HepG2 (cell line): ENCODE results near the gene NDNF. TPM values are rescaled to one million over a fixed set of nuclear protein-coding genes. Genes with fewer than 3 reads are reported as not detected.
A peak's percentile ranks its signal among the peaks of the same experiment; 100 is the strongest.

Source experiments
- ATAC-seq: fragments of 200-7000 bp; cut with Tn5 transposase; 3 replicates; pipeline ENCODE4 v1.9.1; 2020; ENCODE audit warnings: mild to moderate bottlenecking, moderate library complexity
- BruUV-seq: library from RNA; stranded (reverse); fragments of 400-500 nt; replicated peaks from 2 replicates; lab custom pipeline; 2021; lab: Mats Ljungman, UMichigan
- CTCF ChIA-PET: fragments of 300-600 bp; formaldehyde crosslinking; extraction: SDS; loops from one replicate; lab custom pipeline; 2021; ENCODE audit warnings: low total read pairs, inconsistent platforms, low intra/inter-chr PET ratio; lab: Yijun Ruan, JAX
- POLR2A ChIA-PET: fragments of 350-600 bp; sonication (Branson Sonifier 250); formaldehyde crosslinking; loops from one replicate; lab custom pipeline; 2020; ENCODE audit warnings: antibody characterized with exemption, inconsistent platforms; lab: Yijun Ruan, JAX
- DNase-seq: peaks from one replicate; pipeline ENCODE4 v3.0.0-alpha.2; 2015; ENCODE audit warnings: low spot score
- FAIRE-seq: peaks from 3 replicates; lab custom pipeline; 2011; peaks lifted over from hg19 to GRCh38; lab: Jason Lieb, UNC
- H2AFZ ChIP-seq: one replicate; pipeline ENCODE4 v1.6.1; 2011; ENCODE audit warnings: low read length, inconsistent platforms
- H3K27ac ChIP-seq: fragments of 300-600 bp; 3 replicates; pipeline ENCODE4 v1.8.0; 2011; ENCODE audit warnings: mixed run types, mild to moderate bottlenecking, mixed read lengths, low read length, inconsistent platforms; ENCODE audit not compliant: insufficient read depth; ENCODE audit errors: extremely low read length
- H3K27me3 ChIP-seq, 2 experiments: fragments of 200-600 bp in 1 of 2; 2 replicates in 1 of 2; 3 replicates in 1 of 2; pipeline versions ENCODE4 v1.6.0 to v1.8.0; 2011; ENCODE audit warnings: low read length in 2 of 2, mild to moderate bottlenecking in 2 of 2, moderate library complexity in 2 of 2, inconsistent platforms in 1 of 2; ENCODE audit not compliant: insufficient read depth in 2 of 2, control insufficient read depth in 1 of 2
- H3K36me3 ChIP-seq, 2 experiments: fragments of 200-600 bp in 1 of 2; replicated peaks in 1 of 2; 2 replicates in 1 of 2; 3 replicates in 1 of 2; pipeline versions ENCODE4 v1.5.1 to v1.8.0; 2011; ENCODE audit warnings: low read length in 2 of 2, inconsistent platforms in 1 of 2; ENCODE audit not compliant: insufficient read depth in 2 of 2, control insufficient read depth in 1 of 2
- H3K4me1 ChIP-seq: 2 replicates; pipeline ENCODE4 v1.5.1; 2012; ENCODE audit warnings: low read length, inconsistent platforms; ENCODE audit not compliant: insufficient read depth
- H3K4me2 ChIP-seq: 2 replicates; pipeline ENCODE4 v1.6.0; 2011; ENCODE audit warnings: low read depth, low read length, inconsistent platforms
- H3K4me3 ChIP-seq, 3 experiments: fragments of 200-600 bp in 1 of 3; sonication (generic), shearing (Covaris generic) in 1 of 3; replicated peaks in 1 of 3; 2 replicates each; pipeline ENCODE4 v1.5.1; 2011 to 2016; ENCODE audit warnings: low read length in 3 of 3, inconsistent platforms in 2 of 3, low read depth in 2 of 3, mild to moderate bottlenecking in 2 of 3, control low read depth in 1 of 3, mixed read lengths in 1 of 3; ENCODE audit not compliant: insufficient read depth in 1 of 3
- H3K79me2 ChIP-seq: one replicate; pipeline ENCODE4 v1.6.1; 2011; ENCODE audit warnings: low read length, inconsistent platforms; ENCODE audit not compliant: insufficient read depth
- H3K9ac ChIP-seq: 2 replicates; pipeline ENCODE4 v1.6.0; 2011; ENCODE audit warnings: mild to moderate bottlenecking, low read depth, low read length, inconsistent platforms; ENCODE audit not compliant: insufficient read depth
- H3K9me3 ChIP-seq: 2 replicates; pipeline ENCODE4 v1.5.1; 2012; ENCODE audit warnings: mild to moderate bottlenecking, low read length
- H4K20me1 ChIP-seq: 2 replicates; pipeline ENCODE4 v1.6.0; 2011; ENCODE audit warnings: inconsistent platforms, mild to moderate bottlenecking, low read length, moderate library complexity; ENCODE audit not compliant: insufficient read depth
- ARID3A ChIP-seq: IDR thresholded peaks from 2 replicates; pipeline ENCODE4 v1.6.1; 2012; ENCODE audit warnings: low read depth, low read length, improper control_type of control experiment
- CEBPB ChIP-seq: IDR thresholded peaks from 2 replicates; pipeline ENCODE4 v1.6.1; 2011; ENCODE audit warnings: low read depth, low read length, improper control_type of control experiment, borderline replicate concordance
- DRAP1 ChIP-seq: IDR thresholded peaks from 2 replicates; pipeline ENCODE4 v1.6.1; 2016; ENCODE audit warnings: missing genetic modification reagents, missing compliant biosample characterization
- GATAD2A ChIP-seq: IDR thresholded peaks from 2 replicates; pipeline ENCODE4 v1.6.1; 2016
- HDAC6 ChIP-seq: fragments of 200-600 bp; sonication (generic); IDR thresholded peaks from 2 replicates; pipeline ENCODE4 v1.7.0; 2017; ENCODE audit warnings: mild to moderate bottlenecking, antibody characterized with exemption, low read length, low read depth
- HIVEP1 ChIP-seq: sonication (generic); formaldehyde crosslinking; IDR thresholded peaks from 2 replicates; pipeline ENCODE4 v1.4.0; 2020; ENCODE audit warnings: mild to moderate bottlenecking, missing genetic modification reagents
- IRF1 ChIP-seq: sonication (generic); formaldehyde crosslinking; IDR thresholded peaks from 2 replicates; pipeline ENCODE4 v1.4.0; 2020; ENCODE audit warnings: low read depth, mild to moderate bottlenecking, missing genetic modification reagents
- NBN ChIP-seq: fragments of 450-650 bp; conservative IDR thresholded peaks from 2 replicates; pipeline ENCODE4 v1.6.1; 2017
- WGBS: methylation state at CpG from one replicate; pipeline ENCODE4 v1.1.6; 2017; ENCODE audit warnings: low lambda C conversion rate; 5-methylcytosine and 5-hydroxymethylcytosine counted together
- in situ Hi-C: cut with HindIII; loops from 2 replicates; pipeline ENCODE4 v1.10.0; 2017; ENCODE audit warnings: low pct_unique_long_range_greater_than_20kb; ENCODE audit not compliant: extremely low pct_ligation_motif_present
- intact Hi-C: fragments of 100-400 bp; cut with micrococcal nuclease; formaldehyde crosslinking; loops from one replicate; pipeline ENCODE4 v1.10.0; 2022; ENCODE audit not compliant: unreplicated experiment
- polyA plus RNA-seq, 8 experiments: library from polyadenylated mRNA; depleted of rRNA in 3 of 8; stranded (reverse) in 7 of 8; unstranded in 1 of 8; fragments of >200 nt; fragmentation: Illumina TruSeq in 4 of 8; extraction: Trizol in 4 of 8; gene quantifications; 2 replicates each; pipeline versions ENCODE4 v1.2.1 to v1.2.3, GENCODE V29; 2011 to 2016; ENCODE audit warnings: low read depth in 4 of 8, missing spikeins in 1 of 8, mixed read lengths in 1 of 8; ENCODE audit not compliant: insufficient read depth in 1 of 8
- total RNA-seq, 5 experiments: library from RNA; depleted of rRNA; stranded (reverse); fragments of >200 nt; fragmentation: Illumina TruSeq; extraction: Trizol; gene quantifications; 2 replicates each; pipeline ENCODE4 v1.2.3, GENCODE V29; 2016; ENCODE audit warnings: low read depth in 1 of 5

The NDNF gene
- total and polyA plus RNA-seq, 2 of the 13 experiments (the other 11 are each of a cell fraction or from before 2014, with no cell fraction given), result not detected

GRCh38 chr4:121091941-121092340, 19.6 kb upstream of the NDNF start (continued):
- TF ChIP-seq HDAC6 (no peak), NBN (no peak), GATAD2A (CRISPR knock-in tag) (no peak), DRAP1 (no peak)
- TF ChIP-seq, all 625 proteins: peak for 0

- no peak overlapping the region for H3K4me2 ChIP-seq
- no peaks in the 10 kb centered on the region for H3K9me3 ChIP-seq
- intact Hi-C loops (no loop called here), in situ Hi-C loops (no loop called here)
- BruUV-seq, result no TSS peak
- no peak for ATAC-seq
- no peaks in the 10 kb centered on the region for H3K4me1 ChIP-seq
- ChIA-PET CTCF (no interaction called here), POLR2A (no interaction called here)
- H3K79me2 ChIP-seq, result no peaks in the 10 kb centered on the region
- no peak overlapping the region for H3K9ac ChIP-seq
- TF ChIP-seq ARID3A, result no peak
- TF ChIP-seq IRF1 (CRISPR knock-in tag), result no peak
- TF ChIP-seq HIVEP1, result no peak
- 0 out of 2 replicates have a peak, but pooled peaks have one; percentile 20 for TF ChIP-seq CEBPB
- DNase-seq, result no peak
- no peaks in the 10 kb centered on the region for H3K27me3 ChIP-seq
- no peaks in the 10 kb centered on the region for H4K20me1 ChIP-seq
- H3K4me3 ChIP-seq, result no peak overlapping the region
- no peak overlapping the region for H3K27ac ChIP-seq
- WGBS, result 4% methylated on average over 4 of the region's 4 CpGs
- no peak overlapping the region for H2AFZ ChIP-seq
- H3K36me3 ChIP-seq, result no peaks in the 10 kb centered on the region
- FAIRE-seq, result no peak
Observed at GRCh38 chr4:121088867-121089266, 16.5 kb upstream of the NDNF start.
